Measurements from ENCODE around the gene FHIT. TPM values are rescaled to one million over a fixed set of nuclear protein-coding genes. Genes with fewer than 3 reads are reported as not detected.

The FHIT gene
- total RNA-seq, 2 donors from 2014 or later: 2.9 to 12.2 TPM

GRCh38 chr3:60036803-60037202, 1214.4 kb downstream of the FHIT start:
- Mint-ChIP-seq H3K9me3 (no peaks in the 10 kb centered on the region), H3K27me3 (no peaks in the 10 kb centered on the region), H3K27ac (no peak overlapping the region), H3K4me3 (no peak overlapping the region), H3K36me3 (ENCODE audit: low read depth) (no peaks in the 10 kb centered on the region), H3K4me1 (no peaks in the 10 kb centered on the region)
- ATAC-seq (replicated peaks): no peak

GRCh38 chr3:60033901-60034453, 1217.3 kb downstream of the FHIT start:
- Mint-ChIP-seq H3K4me1 (no peaks in the 10 kb centered on the region), H3K9me3 (no peaks in the 10 kb centered on the region), H3K36me3 (ENCODE audit: low read depth) (no peaks in the 10 kb centered on the region), H3K4me3 (no peak overlapping the region), H3K27ac (no peak overlapping the region), H3K27me3 (no peaks in the 10 kb centered on the region)
- no peak for ATAC-seq (replicated peaks)

GRCh38 chr3:60030982-60031381, 1220.3 kb downstream of the FHIT start:
- Mint-ChIP-seq H3K9me3 (no peaks in the 10 kb centered on the region), H3K4me3 (no peak overlapping the region), H3K4me1 (no peaks in the 10 kb centered on the region), H3K27ac (no peak overlapping the region), H3K36me3 (ENCODE audit: low read depth) (no peaks in the 10 kb centered on the region), H3K27me3 (no peaks in the 10 kb centered on the region)
- no peak for ATAC-seq (replicated peaks)

- Mint-ChIP-seq H3K9me3 (peaks cover 5% of the 10 kb centered on the region), H3K4me1 (peaks cover 9% of the 10 kb centered on the region), H3K36me3 (ENCODE audit: low read depth) (no peaks in the 10 kb centered on the region), H3K27ac (no peak overlapping the region), H3K4me3 (no peak overlapping the region), H3K27me3 (no peaks in the 10 kb centered on the region)
- no peak for ATAC-seq (replicated peaks)
Observed at GRCh38 chr3:60028233-60028632, 1223.0 kb downstream of the FHIT start.

GRCh38 chr3:60027335-60027734, 1223.9 kb downstream of the FHIT start:
- H3K9me3 Mint-ChIP-seq: peaks cover 5% of the 10 kb centered on the region
- H3K4me3 Mint-ChIP-seq: no peak overlapping the region
- H3K27me3 Mint-ChIP-seq: no peaks in the 10 kb centered on the region
- no peaks in the 10 kb centered on the region for H3K36me3 Mint-ChIP-seq (ENCODE audit: low read depth)
- no peak overlapping the region for H3K27ac Mint-ChIP-seq
- H3K4me1 Mint-ChIP-seq: peaks cover 9% of the 10 kb centered on the region
- ATAC-seq (replicated peaks): no peak

- no peak for ATAC-seq (replicated peaks)
- H3K4me1 Mint-ChIP-seq: peaks cover 9% of the 10 kb centered on the region
- H3K27me3 Mint-ChIP-seq: no peaks in the 10 kb centered on the region
- H3K4me3 Mint-ChIP-seq: no peak overlapping the region
- H3K27ac Mint-ChIP-seq: no peak overlapping the region
- no peaks in the 10 kb centered on the region for H3K36me3 Mint-ChIP-seq (ENCODE audit: low read depth)
- peaks cover 5% of the 10 kb centered on the region for H3K9me3 Mint-ChIP-seq
Observed at GRCh38 chr3:60025096-60026050, 1225.9 kb downstream of the FHIT start.

- no peaks in the 10 kb centered on the region for H3K36me3 Mint-ChIP-seq (ENCODE audit: low read depth)
- no peak for ATAC-seq (replicated peaks)
- peaks cover 9% of the 10 kb centered on the region for H3K4me1 Mint-ChIP-seq
- H3K4me3 Mint-ChIP-seq: no peak overlapping the region
- no peak overlapping the region for H3K27ac Mint-ChIP-seq
- H3K27me3 Mint-ChIP-seq: no peaks in the 10 kb centered on the region
- H3K9me3 Mint-ChIP-seq: peaks cover 5% of the 10 kb centered on the region
Observed at GRCh38 chr3:60024400-60024799, 1226.9 kb downstream of the FHIT start.

- no peak overlapping the region for H3K27ac Mint-ChIP-seq
- peaks cover 5% of the 10 kb centered on the region for H3K9me3 Mint-ChIP-seq
- H3K4me3 Mint-ChIP-seq: no peak overlapping the region
- H3K36me3 Mint-ChIP-seq (ENCODE audit: low read depth): no peaks in the 10 kb centered on the region
- H3K4me1 Mint-ChIP-seq: peaks cover 9% of the 10 kb centered on the region
- no peak for ATAC-seq (replicated peaks)
- no peaks in the 10 kb centered on the region for H3K27me3 Mint-ChIP-seq
Observed at GRCh38 chr3:60023189-60023588, 1228.1 kb downstream of the FHIT start.

- H3K9me3 Mint-ChIP-seq: no peaks in the 10 kb centered on the region
- H3K4me3 Mint-ChIP-seq: peak overlapping the region; percentile 32
- H3K36me3 Mint-ChIP-seq (ENCODE audit: low read depth): no peaks in the 10 kb centered on the region
- peak overlapping the region; percentile 42 for H3K27ac Mint-ChIP-seq
- H3K4me1 Mint-ChIP-seq: peaks cover 15% of the 10 kb centered on the region
- peak; percentile 95 for ATAC-seq (replicated peaks)
- H3K27me3 Mint-ChIP-seq: no peaks in the 10 kb centered on the region
Observed at GRCh38 chr3:60017631-60018030, 1233.6 kb downstream of the FHIT start.

- Mint-ChIP-seq H3K27ac (no peak overlapping the region), H3K4me3 (no peak overlapping the region), H3K27me3 (no peaks in the 10 kb centered on the region), H3K9me3 (peaks cover 3% of the 10 kb centered on the region), H3K36me3 (ENCODE audit: low read depth) (no peaks in the 10 kb centered on the region), H3K4me1 (peaks cover 20% of the 10 kb centered on the region)
- no peak for ATAC-seq (replicated peaks)
Observed at GRCh38 chr3:60015032-60015705, 1236.1 kb downstream of the FHIT start.

GRCh38 chr3:60013241-60013640, 1238.0 kb downstream of the FHIT start:
- Mint-ChIP-seq H3K36me3 (ENCODE audit: low read depth) (no peaks in the 10 kb centered on the region), H3K4me1 (peaks cover 25% of the 10 kb centered on the region), H3K27ac (no peak overlapping the region), H3K27me3 (no peaks in the 10 kb centered on the region), H3K4me3 (no peak overlapping the region), H3K9me3 (peaks cover 3% of the 10 kb centered on the region)
- no peak for ATAC-seq (replicated peaks)

- Mint-ChIP-seq H3K36me3 (ENCODE audit: low read depth) (no peaks in the 10 kb centered on the region), H3K9me3 (peaks cover 3% of the 10 kb centered on the region), H3K27ac (no peak overlapping the region), H3K4me1 (peaks cover 11% of the 10 kb centered on the region), H3K27me3 (no peaks in the 10 kb centered on the region), H3K4me3 (peak overlapping the region; percentile 50)
- ATAC-seq (replicated peaks): no peak
Observed at GRCh38 chr3:60011218-60011617, 1240.0 kb downstream of the FHIT start.

- Mint-ChIP-seq H3K9me3 (peaks cover 3% of the 10 kb centered on the region), H3K4me1 (peaks cover 11% of the 10 kb centered on the region), H3K27ac (peak overlapping the region; percentile 2), H3K36me3 (ENCODE audit: low read depth) (no peaks in the 10 kb centered on the region), H3K4me3 (peak overlapping the region; percentile 50), H3K27me3 (no peaks in the 10 kb centered on the region)
- ATAC-seq (replicated peaks): peak; percentile 97
Observed at GRCh38 chr3:60010781-60011180, 1240.5 kb downstream of the FHIT start.

- Mint-ChIP-seq H3K27me3 (no peaks in the 10 kb centered on the region), H3K36me3 (ENCODE audit: low read depth) (no peaks in the 10 kb centered on the region), H3K4me1 (peaks cover 15% of the 10 kb centered on the region), H3K9me3 (peaks cover 3% of the 10 kb centered on the region), H3K4me3 (peak overlapping the region; percentile 50), H3K27ac (peak overlapping the region; percentile 36)
- ATAC-seq (replicated peaks): no peak
Observed at GRCh38 chr3:60009931-60010478, 1241.2 kb downstream of the FHIT start.
